ENCODE measurements around the gene TNNT1.

GRCh38 chr19:55101261-55101660 is 47.7 kb downstream of the TNNT1 start:
- no peak for TF ChIP-seq CTCF (IDR thresholded peaks at IDR 0.05)
- no peak for TF ChIP-seq POLR2A (IDR thresholded peaks at IDR 0.05)
